HFFc6 (cell line): ENCODE data around the gene KRT3. TPM values are rescaled to one million over a fixed set of nuclear protein-coding genes. Genes with fewer than 3 reads are reported as not detected.

Experiments
- DNase-seq: peaks from one replicate; pipeline ENCODE4 v3.0.0-alpha.2; 2018
- H3K27ac Mint-ChIP-seq: 2 replicates; pipeline ENCODE4 v1.8.0; 2020; ENCODE audit warnings: mild to moderate bottlenecking, mixed read lengths
- H3K27me3 Mint-ChIP-seq: 2 replicates; pipeline ENCODE4 v1.8.0; 2021; ENCODE audit warnings: mild to moderate bottlenecking, moderate library complexity, mixed read lengths; ENCODE audit not compliant: insufficient read depth
- H3K36me3 Mint-ChIP-seq: 2 replicates; pipeline ENCODE4 v1.8.0; 2021; ENCODE audit warnings: low read depth, mixed read lengths
- H3K4me1 Mint-ChIP-seq: 2 replicates; pipeline ENCODE4 v1.8.0; 2020; ENCODE audit warnings: low read depth, mixed read lengths
- H3K4me3 Mint-ChIP-seq: 2 replicates; pipeline ENCODE4 v1.8.0; 2020; ENCODE audit warnings: mild to moderate bottlenecking, moderate library complexity, mixed read lengths
- H3K9me3 Mint-ChIP-seq: 2 replicates; pipeline ENCODE4 v1.8.0; 2020; ENCODE audit warnings: mild to moderate bottlenecking, mixed read lengths
- total RNA-seq, 6 experiments: library from RNA; stranded (reverse); fragmentation: NEBNext Ultra II Directional; extraction: Animal tissue kit (Norgen Biotek cat#: 25700); gene quantifications; 2 replicates in 1 of 6; 3 replicates in 5 of 6; pipeline ENCODE4 v1.2.3, GENCODE V29; 2021
- TF ChIP-seq, protein P1 (sequence below): fragments of 200-600 bp; sonication (generic); IDR thresholded peaks from 2 replicates; pipeline ENCODE4 v1.5.0; 2021; ENCODE audit warnings: antibody characterized with exemption, mild to moderate bottlenecking

The KRT3 gene
- total RNA-seq, 6 experiments from 2014 or later = not detected

DNA sequence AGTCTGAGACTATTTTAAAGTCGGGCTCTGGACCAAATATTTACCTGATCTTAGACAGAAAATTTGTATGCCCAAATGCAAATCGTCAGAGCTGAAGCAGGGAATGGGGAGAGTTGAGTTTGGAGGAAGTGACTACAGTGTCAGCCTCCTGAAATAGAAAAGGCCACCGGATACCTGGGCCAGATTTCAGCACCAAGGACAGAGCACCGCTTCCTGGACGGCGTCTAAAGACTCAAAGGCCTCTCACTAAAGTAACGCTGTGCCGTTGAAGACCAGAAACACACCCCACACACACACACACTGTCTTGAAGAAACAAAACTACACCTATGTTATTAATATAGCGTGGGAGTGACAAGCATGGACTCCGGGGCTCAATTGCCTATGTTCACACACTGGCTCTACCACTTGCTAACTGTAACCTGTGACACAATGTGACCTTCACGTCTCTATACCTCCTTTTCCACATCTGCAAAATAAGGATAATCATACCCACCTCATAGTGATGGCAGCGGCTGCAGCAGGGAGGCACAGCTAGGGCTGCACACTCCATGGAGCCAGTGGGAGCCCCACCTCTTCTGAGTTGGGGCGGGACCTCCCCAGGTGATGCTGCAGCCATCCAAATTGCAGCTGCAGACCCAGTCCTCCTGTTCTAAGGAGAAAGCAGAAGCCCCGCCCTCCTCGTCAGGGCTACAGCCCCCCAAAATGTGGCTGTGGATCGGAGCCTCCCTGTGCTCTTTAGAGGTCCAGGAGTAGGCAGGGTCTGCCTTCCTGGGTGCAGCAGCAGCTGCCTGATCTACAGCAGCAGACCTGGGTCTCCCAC lies 54.3 kb downstream of the KRT3 start:
- TF ChIP-seq, protein P1, sequence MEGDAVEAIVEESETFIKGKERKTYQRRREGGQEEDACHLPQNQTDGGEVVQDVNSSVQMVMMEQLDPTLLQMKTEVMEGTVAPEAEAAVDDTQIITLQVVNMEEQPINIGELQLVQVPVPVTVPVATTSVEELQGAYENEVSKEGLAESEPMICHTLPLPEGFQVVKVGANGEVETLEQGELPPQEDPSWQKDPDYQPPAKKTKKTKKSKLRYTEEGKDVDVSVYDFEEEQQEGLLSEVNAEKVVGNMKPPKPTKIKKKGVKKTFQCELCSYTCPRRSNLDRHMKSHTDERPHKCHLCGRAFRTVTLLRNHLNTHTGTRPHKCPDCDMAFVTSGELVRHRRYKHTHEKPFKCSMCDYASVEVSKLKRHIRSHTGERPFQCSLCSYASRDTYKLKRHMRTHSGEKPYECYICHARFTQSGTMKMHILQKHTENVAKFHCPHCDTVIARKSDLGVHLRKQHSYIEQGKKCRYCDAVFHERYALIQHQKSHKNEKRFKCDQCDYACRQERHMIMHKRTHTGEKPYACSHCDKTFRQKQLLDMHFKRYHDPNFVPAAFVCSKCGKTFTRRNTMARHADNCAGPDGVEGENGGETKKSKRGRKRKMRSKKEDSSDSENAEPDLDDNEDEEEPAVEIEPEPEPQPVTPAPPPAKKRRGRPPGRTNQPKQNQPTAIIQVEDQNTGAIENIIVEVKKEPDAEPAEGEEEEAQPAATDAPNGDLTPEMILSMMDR = no peak
- H3K27ac Mint-ChIP-seq = no peak overlapping the region
- no peaks in the 10 kb centered on the region for H3K4me1 Mint-ChIP-seq
- no peak overlapping the region for H3K4me3 Mint-ChIP-seq
- no peaks in the 10 kb centered on the region for H3K9me3 Mint-ChIP-seq
- no peaks in the 10 kb centered on the region for H3K36me3 Mint-ChIP-seq
- DNase-seq = peak; percentile 13
- H3K27me3 Mint-ChIP-seq = peaks cover 23% of the 10 kb centered on the region

DNA sequence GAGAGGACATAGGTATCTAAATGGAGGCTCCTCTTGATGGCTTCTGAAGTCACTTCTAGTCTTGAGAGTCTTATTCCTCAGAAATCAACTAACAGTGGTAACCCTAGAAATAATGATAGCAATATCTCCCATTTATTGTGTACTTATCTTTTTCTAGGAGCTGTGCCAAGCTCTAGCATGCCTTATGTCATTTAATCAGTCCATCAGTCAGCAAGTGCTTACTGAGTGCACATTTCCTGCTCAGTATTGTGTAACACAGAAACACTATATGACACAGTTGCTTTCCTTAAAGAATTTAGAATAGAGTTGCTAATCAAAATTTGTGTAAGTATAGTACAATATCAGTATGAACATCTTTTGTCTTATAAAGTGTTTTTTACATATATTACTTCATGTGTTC lies 55.3 kb downstream of the KRT3 start:
- no peak for DNase-seq
- peaks cover 22% of the 10 kb centered on the region for H3K27me3 Mint-ChIP-seq
- no peak overlapping the region for H3K27ac Mint-ChIP-seq
- no peaks in the 10 kb centered on the region for H3K4me1 Mint-ChIP-seq
- no peak overlapping the region for H3K4me3 Mint-ChIP-seq
- TF ChIP-seq, protein P1 = no peak
- no peaks in the 10 kb centered on the region for H3K9me3 Mint-ChIP-seq
- no peaks in the 10 kb centered on the region for H3K36me3 Mint-ChIP-seq

DNA sequence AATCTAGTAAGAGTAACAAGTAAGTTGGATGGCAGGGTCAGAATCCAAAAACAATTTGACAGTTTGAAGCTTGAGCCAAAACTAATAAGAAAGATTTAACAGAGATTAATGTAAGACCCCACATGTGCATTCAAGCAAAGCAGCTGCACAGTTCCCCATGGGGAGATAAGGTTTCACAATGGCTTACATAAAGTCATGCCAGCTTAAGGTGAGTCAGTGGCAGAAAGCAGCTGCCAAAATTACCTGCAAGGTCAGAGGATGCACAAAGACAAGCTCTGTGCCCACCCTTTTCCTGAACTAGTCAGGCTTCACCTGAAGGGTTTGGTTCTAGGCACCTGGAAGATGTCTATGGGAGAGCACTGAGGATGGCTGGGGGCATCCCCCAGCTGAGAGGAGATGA lies 56.0 kb downstream of the KRT3 start:
- Mint-ChIP-seq H3K36me3 (no peaks in the 10 kb centered on the region), H3K27ac (no peak overlapping the region), H3K4me3 (no peak overlapping the region), H3K27me3 (peaks cover 25% of the 10 kb centered on the region), H3K4me1 (no peaks in the 10 kb centered on the region), H3K9me3 (no peaks in the 10 kb centered on the region)
- TF ChIP-seq, protein P1 = no peak
- DNase-seq = no peak

Other genes with a start within 250 kb of the KRT3 start
- not detected for gene KRT71, start 243.0 kb downstream of the KRT3 start, total RNA-seq
- gene KRT74, start 222.3 kb downstream of the KRT3 start, total RNA-seq = not detected
- gene KRT72, start 194.7 kb downstream of the KRT3 start, total RNA-seq = not detected
- not detected for gene KRT73, start 177.6 kb downstream of the KRT3 start, total RNA-seq
- not detected for gene KRT2, start 143.9 kb downstream of the KRT3 start, total RNA-seq
- gene KRT1, start 115.7 kb downstream of the KRT3 start, total RNA-seq = not detected
- gene KRT77, start 92.6 kb downstream of the KRT3 start, total RNA-seq = not detected
- not detected for gene KRT76, start 18.8 kb downstream of the KRT3 start, total RNA-seq
- under 1 TPM in 4 of 6 experiments, not detected in 2; 0.18 to 0.31 (median 0.30) TPM for gene KRT4, start 18.0 kb upstream of the KRT3 start, total RNA-seq
- not detected for gene KRT79, start 38.2 kb upstream of the KRT3 start, total RNA-seq
- under 1 TPM in 1 of 6 experiments, not detected in 5; 0.30 TPM for gene KRT78, start 52.9 kb upstream of the KRT3 start, total RNA-seq
- 10 to 100 TPM; 41.4 to 50.4 (median 44.8) TPM for gene KRT8, start 109.0 kb upstream of the KRT3 start, total RNA-seq
- 100 to 1,000 TPM; 556 to 745 (median 582) TPM for gene KRT18, start 153.0 kb upstream of the KRT3 start, total RNA-seq
- 100 to 1,000 TPM; 376 to 437 (median 392) TPM for gene EIF4B, start 210.3 kb upstream of the KRT3 start, total RNA-seq